GM19023 (cell line): ENCODE measurements around the gene SH2D2A.
"Not testable (repeated sequence)": the region's sequence is repeated elsewhere in the genome, so short reads cannot be mapped to it uniquely, and the experiment has no call there.

Source experiments
- ATAC-seq: cut with Tn5 transposase; IDR thresholded peaks from one replicate; pipeline ENCODE4 v1.9.1; 2021; ENCODE audit warnings: mild to moderate bottlenecking, moderate library complexity; ENCODE audit not compliant: unreplicated experiment

Gene SH2D2A

DNA sequence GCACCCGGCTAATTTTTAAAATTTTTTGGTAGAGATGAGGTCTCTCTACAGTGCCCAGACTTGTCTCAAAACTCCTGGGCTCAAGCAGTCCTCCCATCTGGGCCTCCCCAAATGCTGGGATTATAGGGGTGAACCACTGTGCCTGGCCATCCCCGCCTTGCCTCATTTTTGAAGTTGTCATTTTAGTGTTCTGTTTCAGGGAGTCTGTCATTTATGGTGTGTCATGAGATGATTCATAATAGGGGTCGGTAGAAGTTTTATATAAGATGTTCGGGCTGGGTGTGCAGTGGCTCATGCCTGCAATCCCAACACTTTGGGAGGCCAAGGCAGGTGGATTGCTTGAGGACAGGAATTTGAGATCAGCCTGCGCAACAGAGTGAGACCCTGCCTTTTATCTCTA, 40.8 kb downstream of the SH2D2A start:
- ATAC-seq = no peak

GRCh38 chr1:156773607-156774006, 43.0 kb downstream of the SH2D2A start:
- ATAC-seq = no peak

DNA sequence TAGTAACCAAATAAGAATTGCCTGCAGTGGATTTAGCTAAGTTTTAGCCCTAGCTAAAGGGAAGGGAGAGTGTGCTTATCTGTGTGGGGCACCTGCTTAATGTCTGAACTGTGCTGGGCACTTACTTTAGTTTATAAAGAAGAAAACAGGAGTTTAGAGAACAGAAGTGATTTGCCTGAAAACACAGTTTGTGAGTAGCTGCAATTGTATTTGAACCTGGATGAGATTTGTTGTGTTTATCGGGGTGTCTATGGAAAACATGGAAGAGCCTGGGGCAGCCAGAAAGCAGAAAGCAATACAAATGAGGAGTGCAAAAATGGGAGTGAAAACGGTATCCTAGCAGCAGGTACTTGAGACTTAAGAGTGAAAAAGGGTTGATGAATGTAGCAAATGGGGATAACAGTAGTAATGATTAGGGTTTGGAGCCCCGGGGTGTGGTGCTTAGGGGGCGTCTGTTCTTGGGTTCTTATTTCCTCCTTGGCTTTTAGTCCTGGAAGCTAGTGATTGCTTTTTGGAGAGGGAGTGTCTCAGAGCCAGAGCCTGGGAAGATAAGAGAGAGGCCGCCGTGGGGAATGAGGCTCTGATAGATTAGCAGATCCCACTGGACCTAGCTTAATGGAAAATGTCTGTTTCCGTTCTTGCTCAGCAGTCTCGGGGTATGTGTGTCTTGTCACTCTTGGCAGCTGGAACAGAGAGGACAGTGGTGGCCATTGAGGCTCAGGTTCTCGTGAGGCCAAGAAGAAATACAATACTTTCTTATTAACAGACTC, 43.7 kb downstream of the SH2D2A start:
- no peak for ATAC-seq

DNA sequence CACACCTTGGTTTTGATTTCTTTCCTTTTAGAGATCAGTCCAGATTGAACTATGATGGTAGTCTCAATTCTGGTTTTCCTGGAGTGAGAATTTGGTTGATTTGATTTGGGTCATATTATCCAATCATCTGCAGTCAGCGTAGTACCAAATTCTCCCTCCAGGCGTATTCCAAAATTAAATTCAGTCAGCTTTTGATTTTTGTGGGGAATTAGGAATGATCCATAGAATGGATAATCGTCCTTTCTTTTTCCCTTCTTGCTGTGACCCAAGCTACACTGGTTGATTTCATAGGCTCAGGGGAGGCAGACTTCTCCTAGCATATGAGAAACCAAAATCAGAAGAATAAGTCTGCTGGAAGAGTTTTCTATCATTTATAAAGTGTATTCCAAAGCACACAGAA, 44.4 kb downstream of the SH2D2A start:
- ATAC-seq = no peak

GRCh38 chr1:156768610-156769295, 47.9 kb downstream of the SH2D2A start:
- ATAC-seq = no peak

- ATAC-seq = peak; percentile 5
These were observed 48.6 kb downstream of the SH2D2A start for GRCh38 chr1:156767879-156768604.

DNA sequence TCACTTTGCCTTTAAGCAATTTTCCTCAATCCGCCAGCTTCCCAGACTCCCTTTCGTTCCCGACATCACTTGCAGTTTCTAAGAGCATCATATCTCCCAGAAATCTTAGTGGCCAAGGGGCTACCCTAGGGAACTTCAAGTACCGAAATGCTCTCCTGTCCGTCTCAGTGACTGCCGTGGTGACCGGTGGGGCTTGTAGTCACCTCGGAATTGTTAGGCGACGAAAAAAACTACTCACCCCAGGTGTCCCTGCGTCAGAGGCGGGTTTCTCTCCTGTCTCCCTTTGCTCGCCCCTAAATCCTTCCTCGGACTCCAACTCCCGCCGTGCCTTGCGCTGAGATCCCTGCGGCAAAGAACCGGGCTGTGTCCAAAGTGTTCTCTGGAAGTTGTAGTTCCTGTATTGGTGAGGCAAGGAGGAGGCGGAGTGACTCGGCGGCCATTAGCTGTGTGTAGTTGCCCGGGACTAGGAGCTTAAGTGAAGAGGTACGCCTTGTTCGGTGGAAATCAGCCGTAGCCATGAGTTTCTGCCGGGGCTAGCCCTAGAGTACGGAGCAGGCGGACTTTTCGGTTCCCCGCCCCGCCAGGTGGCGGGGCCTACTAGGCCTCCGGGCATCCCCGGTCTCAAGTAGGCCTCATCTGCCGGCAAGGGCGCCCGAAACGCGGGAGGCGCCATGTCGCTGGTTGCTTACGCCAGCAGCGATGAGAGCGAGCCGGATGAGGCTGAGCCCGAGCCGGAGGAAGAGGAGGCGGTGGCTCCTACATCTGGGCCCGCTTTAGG, 49.4 kb downstream of the SH2D2A start, which contains the start of gene PRCC:
Gene PRCC (plus strand): TSS at position 435 of the 778 bp plus-strand sequence. CDS start 237 bp downstream, at position 672.
- ATAC-seq = peak; percentile 93

DNA sequence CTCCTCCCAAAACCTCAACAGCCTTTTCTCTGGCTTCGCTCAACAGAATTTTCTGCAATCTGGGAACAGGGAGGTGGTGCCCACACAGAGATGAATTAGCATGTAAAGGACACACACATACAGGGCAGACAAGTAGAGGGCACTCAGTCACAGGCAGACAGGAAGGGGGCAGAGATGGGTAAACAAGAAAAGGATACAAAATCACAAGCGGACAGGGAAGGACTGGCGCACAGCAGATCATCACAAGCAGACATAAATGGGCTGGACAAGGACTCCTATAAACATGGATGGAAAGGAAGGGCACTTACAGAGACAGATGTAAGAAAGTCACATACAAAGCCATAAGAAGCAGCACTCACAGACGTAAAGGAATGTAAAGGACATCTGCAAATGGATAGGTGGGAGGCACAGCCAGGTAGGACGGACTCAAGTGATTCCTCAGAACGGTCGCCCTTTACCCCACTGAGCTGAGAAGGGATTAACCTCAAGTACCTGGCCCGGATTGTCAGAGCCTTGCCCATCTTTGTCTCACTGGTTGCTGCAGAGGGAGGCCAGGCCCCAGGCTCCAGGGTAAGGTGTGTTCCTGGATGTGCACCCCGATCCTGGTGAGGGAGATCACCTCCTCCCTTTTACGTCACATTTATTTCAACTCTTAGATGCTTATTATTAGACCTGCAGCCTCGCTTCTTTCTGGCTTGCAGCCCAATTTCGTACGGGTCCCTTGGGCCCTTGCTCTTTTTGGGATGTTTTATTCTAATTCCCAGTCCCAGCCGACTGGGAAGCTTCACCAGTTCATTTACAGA, 50.1 kb downstream of the SH2D2A start:
- ATAC-seq = peak; percentile 13

DNA sequence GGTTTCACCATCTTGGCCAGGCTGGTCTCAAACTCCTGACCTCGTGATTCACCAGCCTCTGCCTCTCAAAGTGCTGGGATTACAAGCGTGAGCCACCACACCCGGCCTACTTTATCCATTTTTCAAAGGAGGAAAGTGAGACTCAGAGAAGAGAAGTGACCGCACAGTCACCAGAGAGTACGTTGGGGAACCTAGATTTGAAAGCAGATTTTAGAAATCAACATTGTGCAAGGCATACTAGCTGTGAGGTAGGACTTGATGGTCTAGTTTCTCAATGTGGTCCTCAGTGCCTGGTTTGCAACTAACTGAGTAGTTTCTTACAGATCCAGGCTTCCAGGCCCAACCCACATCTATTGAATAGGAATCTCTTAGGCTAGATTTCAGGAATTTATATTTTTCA, 51.0 kb downstream of the SH2D2A start:
- ATAC-seq = no peak

DNA sequence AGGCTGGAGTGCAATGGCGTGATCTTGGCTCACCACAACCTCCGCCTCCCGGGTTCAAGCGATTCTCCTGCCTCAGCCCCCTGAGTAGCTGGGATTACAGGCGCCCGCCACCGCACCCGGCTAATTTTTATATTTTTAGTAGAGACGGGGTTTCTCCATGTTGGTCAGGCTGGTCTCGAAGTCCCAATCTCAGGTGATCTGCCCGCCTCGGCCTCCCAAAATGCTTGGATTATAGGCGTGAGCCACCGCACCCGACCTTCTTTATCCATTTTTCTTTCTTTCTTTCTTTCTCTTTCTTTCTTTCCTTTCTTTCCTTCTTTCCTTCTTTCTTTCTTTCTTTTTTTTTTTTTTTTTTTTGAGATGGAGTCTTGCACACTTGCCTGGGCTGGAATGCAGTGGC, 51.5 kb downstream of the SH2D2A start:
- ATAC-seq = not testable (repeated sequence)

GRCh38 chr1:156760796-156761104, 55.9 kb downstream of the SH2D2A start:
- ATAC-seq = no peak

- ATAC-seq = no peak
These were observed 56.4 kb downstream of the SH2D2A start for GRCh38 chr1:156760092-156760795.

DNA sequence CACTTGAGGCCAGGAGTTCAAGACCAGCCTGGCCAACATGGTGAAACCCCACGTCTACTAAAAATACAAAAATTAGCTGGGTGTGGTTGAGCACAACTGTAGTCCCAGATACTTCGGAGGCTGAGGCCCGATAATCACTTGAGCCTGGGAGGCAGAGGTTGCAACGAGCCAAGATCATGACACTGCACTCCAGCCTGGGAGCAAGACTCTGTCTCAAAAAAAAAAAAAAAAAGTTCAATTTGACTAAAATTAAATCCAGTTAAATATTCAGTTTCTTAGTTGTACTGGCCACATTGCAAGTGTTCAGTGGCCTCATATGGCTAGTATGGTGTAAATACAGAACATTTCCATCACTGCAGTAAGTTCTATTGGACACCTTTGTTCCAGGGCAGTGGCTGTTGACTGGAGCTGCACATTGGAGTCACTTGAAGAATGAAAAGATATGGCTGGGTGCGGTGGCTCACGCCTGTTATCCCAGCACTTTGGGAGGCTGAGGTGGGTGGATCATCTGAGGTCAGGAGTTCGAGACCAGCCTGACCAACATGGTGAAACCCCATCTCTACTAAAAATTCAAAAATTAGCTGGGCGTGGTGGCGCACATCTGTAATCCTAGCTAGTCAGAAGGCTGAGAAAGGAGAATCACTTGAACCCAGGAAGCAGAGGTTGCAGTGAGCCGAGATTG, 58.9 kb downstream of the SH2D2A start:
- not testable (repeated sequence) for ATAC-seq

- ATAC-seq = no peak
These were observed 60.3 kb downstream of the SH2D2A start for GRCh38 chr1:156756355-156756754.
